HG02870 (cell line): ENCODE measurements around the gene UGT1A8.
"Not testable (repeated sequence)": the region's sequence is repeated elsewhere in the genome, so short reads cannot be mapped to it uniquely, and the experiment has no call there.

Experiments
- ATAC-seq: cut with Tn5 transposase; IDR thresholded peaks from one replicate; pipeline ENCODE4 v1.9.1; 2021; ENCODE audit warnings: mild to moderate bottlenecking, moderate library complexity; ENCODE audit not compliant: unreplicated experiment

UGT1A8 gene

GRCh38 chr2:233711312-233712008 is 94.0 kb downstream of the UGT1A8 start:
- no peak for ATAC-seq

- ATAC-seq = no peak
These were observed 95.3 kb downstream of the UGT1A8 start, which contains the start of gene UGT1A5 for GRCh38 chr2:233712611-233713261. UGT1A5 (plus strand) TSS chr2:233712907; CDS start chr2:233712992, 85 bp downstream.

GRCh38 chr2:233713262-233713615 is 95.8 kb downstream of the UGT1A8 start:
- ATAC-seq = no peak

GRCh38 chr2:233714121-233714520 is 96.7 kb downstream of the UGT1A8 start:
- no peak for ATAC-seq

- no peak for ATAC-seq
These were observed 101.1 kb downstream of the UGT1A8 start, which contains the start of gene UGT1A4 for GRCh38 chr2:233718552-233718951. UGT1A4 (plus strand) TSS chr2:233718736; CDS start chr2:233718821, 85 bp downstream.

- no peak for ATAC-seq
These were observed 111.4 kb downstream of the UGT1A8 start, which contains the start of gene UGT1A3 for GRCh38 chr2:233728723-233729301. UGT1A3 (plus strand) TSS chr2:233729042; CDS start chr2:233729127, 85 bp downstream.

- not testable (repeated sequence) for ATAC-seq
These were observed 119.6 kb downstream of the UGT1A8 start for GRCh38 chr2:233736868-233737653.

GRCh38 chr2:233740870-233741269 is 123.4 kb downstream of the UGT1A8 start:
- no peak for ATAC-seq

GRCh38 chr2:233743464-233744259 is 126.2 kb downstream of the UGT1A8 start:
- ATAC-seq = no peak

- no peak for ATAC-seq
These were observed 127.8 kb downstream of the UGT1A8 start for GRCh38 chr2:233745073-233745755.

- not testable (repeated sequence) for ATAC-seq
These were observed 128.4 kb downstream of the UGT1A8 start for GRCh38 chr2:233745838-233746237.

GRCh38 chr2:233746475-233747282 is 129.2 kb downstream of the UGT1A8 start:
- no peak for ATAC-seq

- no peak for ATAC-seq
These were observed 129.8 kb downstream of the UGT1A8 start for GRCh38 chr2:233747283-233747544.

GRCh38 chr2:233750689-233751088 is 133.3 kb downstream of the UGT1A8 start:
- ATAC-seq = not testable (repeated sequence)

- ATAC-seq = not testable (repeated sequence)
These were observed 134.0 kb downstream of the UGT1A8 start for GRCh38 chr2:233751212-233752009.

- ATAC-seq = no peak
These were observed 137.6 kb downstream of the UGT1A8 start for GRCh38 chr2:233754872-233755611.

- no peak for ATAC-seq
These were observed 139.1 kb downstream of the UGT1A8 start for GRCh38 chr2:233756429-233757081.
